GM21367 (cell line): Measurements from ENCODE around the gene AFG3L2.
"Not testable (repeated sequence)": the region's sequence is repeated elsewhere in the genome, so short reads cannot be mapped to it uniquely, and the experiment has no call there.

Experiments
- ATAC-seq: cut with Tn5 transposase; IDR thresholded peaks from one replicate; pipeline ENCODE4 v1.9.1; 2021; ENCODE audit not compliant: unreplicated experiment

The AFG3L2 gene

GRCh38 chr18:12376754-12377555 lies at the start of gene AFG3L2:
Gene AFG3L2, minus strand, starts transcription at chr18:12377227. Its CDS starts 145 bp downstream, at chr18:12377082.
- ATAC-seq: peak; percentile 87

DNA sequence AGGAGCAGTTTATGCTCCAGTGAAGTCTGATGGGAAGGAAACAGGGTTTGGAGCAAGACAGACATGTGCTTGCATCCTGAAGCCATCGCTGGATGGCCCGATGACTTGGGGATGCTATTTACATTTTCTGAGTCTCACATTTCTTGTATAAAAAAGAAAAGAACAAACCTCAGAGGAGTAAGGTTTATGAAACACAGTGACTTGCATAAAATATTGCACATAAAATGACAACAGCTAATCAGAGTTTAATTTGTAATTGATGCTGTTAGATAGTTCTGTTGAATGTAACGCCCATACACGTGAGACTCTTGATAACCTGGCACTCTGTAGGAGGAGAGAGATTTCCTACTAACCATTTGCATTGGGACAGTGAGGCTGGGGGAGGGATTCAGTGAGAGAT lies 47.2 kb upstream of the AFG3L2 start:
- ATAC-seq: no peak

DNA sequence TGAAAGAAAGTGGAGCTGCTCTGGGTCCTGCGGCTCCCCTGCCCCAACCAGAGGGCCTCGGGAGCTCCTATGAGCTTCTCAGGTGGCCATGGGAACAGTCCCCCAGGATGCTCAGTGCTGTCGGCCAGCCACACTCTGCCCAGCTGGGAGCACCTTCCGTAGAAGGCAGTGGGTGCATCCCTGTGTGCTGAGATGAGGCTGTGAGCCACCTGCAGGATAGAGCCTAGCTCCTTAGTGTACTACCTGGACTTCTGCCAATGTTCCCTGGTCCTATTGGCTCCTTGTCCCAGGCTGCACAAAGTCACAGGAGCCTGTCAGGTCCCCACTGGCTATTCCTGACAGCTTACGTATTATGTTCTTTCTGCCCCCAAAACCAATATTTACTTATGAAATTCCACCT lies 46.8 kb upstream of the AFG3L2 start:
- no peak for ATAC-seq

GRCh38 chr18:12423393-12423792 lies 46.4 kb upstream of the AFG3L2 start:
- ATAC-seq: no peak

DNA sequence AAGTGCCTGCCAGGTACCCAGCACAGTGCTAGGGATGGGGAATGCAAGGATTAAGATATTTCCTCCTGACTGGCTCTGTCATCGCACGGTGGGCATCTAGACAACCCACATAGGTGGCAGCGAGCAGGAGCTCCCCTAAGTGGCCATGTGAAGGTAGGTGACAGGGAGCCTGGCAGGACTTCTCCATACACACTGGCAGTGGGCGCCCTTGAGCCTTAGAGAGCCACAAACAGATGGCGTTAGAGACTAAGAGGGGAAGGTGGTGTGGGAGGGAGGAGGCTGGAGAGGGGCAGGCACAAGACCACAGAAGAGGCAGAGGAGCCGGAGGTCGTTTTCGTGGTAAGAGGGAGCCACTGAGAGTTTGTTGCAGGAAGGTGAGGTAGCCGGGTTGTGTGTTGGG lies 45.9 kb upstream of the AFG3L2 start:
- ATAC-seq: no peak

DNA sequence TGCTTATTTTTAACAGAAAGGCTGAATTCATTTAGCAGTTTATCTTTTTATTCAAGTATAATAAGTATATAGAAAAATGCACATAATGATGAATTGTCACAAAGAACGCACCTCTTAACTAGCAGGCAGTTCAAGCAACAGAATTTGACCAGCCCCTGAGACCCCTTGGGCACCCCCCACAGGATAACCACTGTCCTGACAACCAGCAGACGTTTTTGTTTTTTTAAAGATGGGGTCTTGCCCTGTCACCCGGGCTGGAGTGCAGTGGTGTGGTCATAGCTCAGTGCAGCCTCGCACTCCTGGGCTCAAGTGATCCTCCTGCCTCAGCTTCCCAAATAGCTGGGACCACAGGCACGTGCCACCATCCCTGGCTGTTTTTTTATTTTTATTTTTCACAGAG lies 44.7 kb upstream of the AFG3L2 start:
- no peak for ATAC-seq

GRCh38 chr18:12420821-12421421 lies 43.9 kb upstream of the AFG3L2 start:
- ATAC-seq: no peak

DNA sequence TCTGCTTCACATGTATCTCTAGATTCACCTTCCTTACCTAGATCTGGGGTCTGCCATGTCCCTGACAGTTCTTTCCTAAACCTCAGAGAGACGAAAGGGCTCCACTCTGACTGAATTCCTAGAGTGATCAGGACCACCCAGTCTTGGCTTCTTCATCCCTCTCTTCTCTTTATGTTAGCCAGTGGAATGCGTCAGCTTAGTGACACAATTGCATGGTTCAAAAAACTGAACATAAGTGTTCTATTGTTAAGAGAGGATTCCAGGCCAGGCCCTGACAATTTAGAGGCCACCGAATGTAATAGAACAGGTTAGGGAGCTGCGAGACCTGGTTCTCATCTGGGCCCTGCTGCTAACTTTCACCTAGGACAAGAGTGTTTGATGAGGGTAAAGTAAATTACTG lies 40.7 kb upstream of the AFG3L2 start:
- no peak for ATAC-seq

- ATAC-seq: no peak
Observed at GRCh38 chr18:12416098-12416729, 39.2 kb upstream of the AFG3L2 start.

- no peak for ATAC-seq
Observed at GRCh38 chr18:12411456-12411855, 34.4 kb upstream of the AFG3L2 start.

- ATAC-seq: not testable (repeated sequence)
Observed at GRCh38 chr18:12410747-12411146, 33.7 kb upstream of the AFG3L2 start.

DNA sequence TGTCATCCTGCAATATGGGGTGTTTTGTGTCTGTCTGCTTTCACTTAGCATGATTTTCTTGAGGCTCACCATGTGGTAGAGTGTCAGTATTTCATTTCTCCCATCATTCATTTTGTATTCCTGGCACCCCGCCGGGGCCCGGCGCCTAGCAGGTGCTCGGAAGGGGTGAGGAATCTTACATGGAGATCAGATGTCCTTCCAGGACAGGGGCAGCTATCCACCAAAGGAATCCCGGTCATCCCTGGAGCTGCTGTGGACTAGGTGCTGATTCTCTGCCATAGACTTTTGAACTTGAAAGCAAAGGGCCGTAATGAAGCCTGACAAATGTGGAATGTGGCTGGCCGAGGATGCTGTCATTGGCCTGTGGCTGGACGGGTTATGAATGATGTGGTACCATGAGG lies 33.1 kb upstream of the AFG3L2 start:
- ATAC-seq: no peak

- ATAC-seq: no peak
Observed at GRCh38 chr18:12409469-12409868, 32.4 kb upstream of the AFG3L2 start.

GRCh38 chr18:12408247-12408869 lies 31.3 kb upstream of the AFG3L2 start:
- ATAC-seq: peak; percentile 6

DNA sequence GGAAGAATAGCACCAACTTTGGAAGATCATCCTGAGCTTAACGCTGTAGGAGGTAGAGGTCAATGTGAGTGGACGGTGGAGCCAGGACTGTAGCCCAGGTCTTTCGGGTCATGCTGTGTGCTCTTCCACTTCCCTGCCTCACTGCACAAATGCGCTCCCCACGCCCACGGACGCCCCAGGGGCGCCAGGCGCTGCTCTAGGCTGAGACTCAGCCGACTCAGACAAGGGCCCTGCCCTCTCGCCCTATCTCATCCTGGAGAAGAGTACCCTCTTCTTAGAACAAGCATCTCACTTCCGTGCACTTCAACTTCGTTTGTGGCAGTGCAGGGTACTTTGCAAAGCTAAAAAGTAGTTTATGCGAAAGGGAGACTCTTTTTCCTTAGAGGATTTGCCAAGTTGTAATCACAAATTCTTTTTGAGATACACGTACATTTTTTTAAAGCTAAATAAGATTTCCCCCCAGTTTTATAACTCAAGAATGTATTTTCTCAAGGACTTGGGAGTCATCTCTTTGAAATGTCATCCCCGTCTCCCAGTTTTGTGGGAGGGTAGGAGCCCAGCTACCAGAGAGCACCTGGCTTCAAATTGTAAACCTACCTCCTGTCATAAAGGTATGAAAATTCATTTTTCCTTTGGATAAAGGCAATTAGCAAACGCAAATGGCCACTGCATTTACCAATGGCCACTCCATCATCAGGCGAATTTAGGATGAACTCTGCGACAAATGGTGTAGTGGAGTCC lies 29.5 kb upstream of the AFG3L2 start:
- no peak for ATAC-seq

DNA sequence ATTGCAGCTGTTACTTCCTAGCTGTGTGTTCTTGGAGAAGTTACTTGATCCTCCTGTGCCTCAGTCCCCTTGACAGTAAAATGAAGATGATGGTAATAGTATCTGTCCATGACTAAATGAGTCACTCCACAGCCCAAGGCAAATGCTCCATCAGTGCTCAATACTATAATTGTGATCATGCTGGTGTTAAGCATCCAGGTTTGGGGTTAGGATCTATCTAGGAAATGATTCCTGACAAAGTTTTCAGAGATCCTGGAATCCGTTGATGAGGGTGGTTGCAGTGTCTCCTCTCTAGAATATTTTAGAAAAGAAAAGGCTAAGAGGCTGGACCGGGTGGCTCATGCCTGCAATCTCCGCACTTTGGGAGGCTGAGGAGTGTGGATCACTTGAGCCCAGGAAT lies 28.0 kb upstream of the AFG3L2 start:
- ATAC-seq: no peak

GRCh38 chr18:12403601-12404506 lies 26.8 kb upstream of the AFG3L2 start:
- no peak for ATAC-seq

DNA sequence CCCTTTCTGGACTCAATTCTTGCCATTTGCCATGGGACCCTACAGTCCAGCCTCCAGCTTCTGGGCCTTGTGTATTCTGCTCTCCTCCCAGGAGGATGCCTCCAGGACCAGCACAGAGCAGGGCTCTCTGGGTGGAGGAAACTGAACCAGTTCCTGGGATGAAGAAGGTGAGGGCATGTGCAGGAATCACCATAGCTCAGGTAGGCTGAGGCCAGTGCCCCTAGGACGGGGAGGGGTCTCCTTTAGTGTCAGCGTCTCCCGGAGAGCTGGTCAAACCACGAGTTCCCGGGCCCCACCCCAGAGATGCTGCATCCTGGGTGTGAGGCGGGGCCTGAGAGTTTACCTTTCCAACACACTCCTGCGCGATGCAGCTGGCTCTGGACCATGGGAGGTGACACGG lies 24.9 kb upstream of the AFG3L2 start:
- ATAC-seq: no peak

DNA sequence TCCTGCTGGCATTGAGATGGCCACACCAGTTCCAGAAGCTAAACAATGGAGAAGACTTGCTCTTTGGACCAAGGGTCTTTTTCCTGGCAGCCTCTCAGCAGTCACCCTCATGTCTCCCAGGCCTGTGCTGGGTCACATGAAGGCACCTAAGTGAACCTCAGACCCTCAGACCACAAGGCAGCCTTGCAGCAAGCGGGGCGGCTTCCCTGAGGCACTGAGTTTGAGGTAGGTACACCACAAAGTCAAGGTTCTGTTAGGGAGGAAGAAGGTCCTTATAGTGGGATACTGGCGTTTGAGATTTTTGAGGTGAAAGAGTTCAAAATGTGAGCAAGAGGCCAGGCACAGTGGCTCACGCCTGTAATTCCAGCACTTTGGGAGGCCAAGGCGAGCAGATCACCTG lies 22.2 kb upstream of the AFG3L2 start:
- ATAC-seq: no peak

GRCh38 chr18:12398625-12399024 lies 21.6 kb upstream of the AFG3L2 start:
- ATAC-seq: no peak
